Stomach (tissue), 9 donors: ENCODE measurements around the gene SLC9A2. TPM values are rescaled to one million over a fixed set of nuclear protein-coding genes. Genes with fewer than 3 reads are reported as not detected.

Source experiments
- DNase-seq, 2 donors: peaks; one replicate each; pipeline versions ENCODE4 v3.0.0 to v3.0.0-alpha.2; 2013 to 2019
- H3K27ac ChIP-seq, 5 donors: fragments of 200-600 bp in 4 of 5; sonication (generic) in 4 of 5; one replicate each; pipeline ENCODE4 v1.5.1; 2013 to 2019; ENCODE audit warnings: mild to moderate bottlenecking in 1 of 5, moderate library complexity in 1 of 5
- H3K27me3 ChIP-seq, 3 donors: fragments of 200-600 bp; sonication (generic); one replicate each; pipeline ENCODE4 v1.5.1; 2017 to 2019; ENCODE audit warnings: mixed run types in 1 of 3
- H3K36me3 ChIP-seq, 4 donors: fragments of 200-600 bp; sonication (generic); 1 replicate in 3 of 4; 2 replicates in 1 of 4; pipeline ENCODE4 v1.5.1; 2016 to 2019
- H3K4me1 ChIP-seq, 4 donors: fragments of 200-600 bp; sonication (generic); one replicate each; pipeline ENCODE4 v1.5.1; 2016 to 2019
- H3K4me3 ChIP-seq, 4 donors: fragments of 200-600 bp; sonication (generic) in 3 of 4; one replicate each; pipeline ENCODE4 v1.5.1; 2016 to 2019; ENCODE audit warnings: mild to moderate bottlenecking in 1 of 4
- H3K9me3 ChIP-seq, 4 donors: fragments of 200-600 bp; sonication (generic); one replicate each; pipeline ENCODE4 v1.5.1; 2016 to 2019
- CTCF ChIP-seq, 7 experiments: fragments of 450-650 bp in 4 of 7; fragments of 200-600 bp in 3 of 7; sonication (generic) in 3 of 7; IDR thresholded peaks; one replicate each; pipeline ENCODE4 v1.5.1; 2016 to 2019; ENCODE audit warnings: antibody characterized with exemption in 7 of 7, control low read depth in 2 of 7, mild to moderate bottlenecking in 1 of 7
- EP300 ChIP-seq: sonication (generic); formaldehyde crosslinking; IDR thresholded peaks from one replicate; pipeline ENCODE4 v1.6.1; 2017; ENCODE audit warnings: antibody characterized with exemption
- POLR2A ChIP-seq, 4 donors: fragments of 450-650 bp; IDR thresholded peaks; one replicate each; pipeline ENCODE4 v1.6.1; 2016; ENCODE audit warnings: antibody characterized with exemption in 4 of 4, control low read depth in 2 of 4, mild to moderate bottlenecking in 1 of 4, moderate library complexity in 1 of 4
- POLR2AphosphoS5 ChIP-seq, 3 donors: sonication (generic); formaldehyde crosslinking; IDR thresholded peaks; one replicate each; pipeline ENCODE4 v1.6.1; 2016; ENCODE audit warnings: antibody characterized with exemption in 3 of 3
- WGBS, 5 donors: extraction: QIAGEN DNeasy Blood & Tissue Kit in 3 of 5; methylation state at CpG; one replicate each; pipeline versions ENCODE4 v1.1.5 to v1.1.7; 2013 to 2018; 5-methylcytosine and 5-hydroxymethylcytosine counted together
- intact Hi-C: fragments of 100-400 bp; cut with DNase I; formaldehyde crosslinking; loops from one replicate; pipeline ENCODE4 v1.15.1; 2023; ENCODE audit warnings: low total_unique reads
- polyA plus RNA-seq, 3 donors: library from polyadenylated mRNA; stranded (reverse); fragments of 200-250 nt; gene quantifications; one replicate each; pipeline ENCODE4 v1.2.3, GENCODE V29; 2013
- total RNA-seq, 5 donors: library from RNA; depleted of rRNA; stranded (reverse); fragments of >200 nt; gene quantifications; one replicate each; pipeline versions ENCODE4 v1.1.0 to v1.2.3, GENCODE V29; 2014 to 2016
- donor health status: healthy with polysubstance abuse.
- donor health status: Bipolar disorder and iron deficiency.
- donor health status: healthy.

SLC9A2 gene
- total and polyA plus RNA-seq, 8 donors, result 2.4 to 79.9 (median 15.0) TPM

GRCh38 chr2:102704531-102704930 lies 85.2 kb downstream of the SLC9A2 start:
- TF ChIP-seq EP300, result no peak
- no peak for TF ChIP-seq POLR2AphosphoS5 (IDR thresholded peaks at IDR 0.05)
- Histone ChIP-seq H3K4me3 (no peak overlapping the region), H3K27me3 (peaks cover 0 to 16% (median 0%) of the 10 kb centered on the region in 3 donors), H3K9me3 (no peaks in the 10 kb centered on the region), H3K27ac (no peak overlapping the region), H3K36me3 (peaks cover 0 to 52% (median 32%) of the 10 kb centered on the region in 4 donors), H3K4me1 (no peaks in the 10 kb centered on the region)
- intact Hi-C loops, result no loop called here
- 61 to 73% (median 69%) methylated on average over 12 of the region's 12 CpGs for WGBS, 5 donors
- no peak for DNase-seq

GRCh38 chr2:102707796-102708695 lies 88.7 kb downstream of the SLC9A2 start:
- H3K27ac ChIP-seq, result no peak overlapping the region
- no peak overlapping the region for H3K4me3 ChIP-seq
- peaks cover 0 to 16% (median 0%) of the 10 kb centered on the region in 3 donors for H3K27me3 ChIP-seq
- WGBS, 5 donors, result 80 to 90% (median 86%) methylated on average over 20 of the region's 20 CpGs
- DNase-seq, result no peak
- no peak for TF ChIP-seq POLR2AphosphoS5 (IDR thresholded peaks at IDR 0.05)
- TF ChIP-seq POLR2A (IDR thresholded peaks at IDR 0.05), result no peak
- TF ChIP-seq EP300, result no peak
- TF ChIP-seq CTCF (IDR thresholded peaks at IDR 0.05), result no peak
- H3K9me3 ChIP-seq, result no peaks in the 10 kb centered on the region
- H3K4me1 ChIP-seq, result no peaks in the 10 kb centered on the region
- H3K36me3 ChIP-seq, result peaks cover 0 to 38% (median 29%) of the 10 kb centered on the region in 4 donors
- intact Hi-C loops, result no loop called here

- TF ChIP-seq EP300, result no peak
- no peak for TF ChIP-seq POLR2A (IDR thresholded peaks at IDR 0.05)
- TF ChIP-seq POLR2AphosphoS5 (IDR thresholded peaks at IDR 0.05), result no peak
- TF ChIP-seq CTCF (IDR thresholded peaks at IDR 0.05), result no peak
- Histone ChIP-seq H3K27me3 (peaks cover 0 to 16% (median 0%) of the 10 kb centered on the region in 3 donors), H3K36me3 (peaks cover 0 to 35% (median 27%) of the 10 kb centered on the region in 4 donors), H3K4me1 (no peaks in the 10 kb centered on the region), H3K27ac (no peak overlapping the region), H3K4me3 (no peak overlapping the region), H3K9me3 (no peaks in the 10 kb centered on the region)
- peak in 1 of 2 donors; percentile 14 for DNase-seq
- intact Hi-C loops, result no loop called here
- WGBS, 5 donors, result 62 to 76% (median 68%) methylated on average over 8 of the region's 8 CpGs
Observed at GRCh38 chr2:102708847-102709559, 89.7 kb downstream of the SLC9A2 start.

- DNase-seq, result no peak
- H3K4me3 ChIP-seq, result no peak overlapping the region
- peaks cover 19 to 66% (median 53%) of the 10 kb centered on the region in 4 donors for H3K36me3 ChIP-seq
- TF ChIP-seq CTCF (IDR thresholded peaks at IDR 0.05) (no peak), EP300 (no peak), POLR2A (IDR thresholded peaks at IDR 0.05) (no peak), POLR2AphosphoS5 (IDR thresholded peaks at IDR 0.05) (no peak)
- WGBS, 5 donors, result 67 to 77% (median 73%) methylated on average over 5 of the region's 5 CpGs
- no peaks in the 10 kb centered on the region for H3K9me3 ChIP-seq
- intact Hi-C loops, result no loop called here
- no peaks in the 10 kb centered on the region for H3K4me1 ChIP-seq
- no peaks in the 10 kb centered on the region for H3K27me3 ChIP-seq
- no peak overlapping the region for H3K27ac ChIP-seq
Observed at GRCh38 chr2:102717308-102718018, 98.1 kb downstream of the SLC9A2 start.
